ENCODE results near the gene MYL3. TPM values are rescaled to one million over a fixed set of nuclear protein-coding genes. Genes with fewer than 3 reads are reported as not detected.

MYL3 gene
- total RNA-seq, 3 donors from 2014 or later, result 5.9 to 8.5 (median 6.2) TPM

DNA sequence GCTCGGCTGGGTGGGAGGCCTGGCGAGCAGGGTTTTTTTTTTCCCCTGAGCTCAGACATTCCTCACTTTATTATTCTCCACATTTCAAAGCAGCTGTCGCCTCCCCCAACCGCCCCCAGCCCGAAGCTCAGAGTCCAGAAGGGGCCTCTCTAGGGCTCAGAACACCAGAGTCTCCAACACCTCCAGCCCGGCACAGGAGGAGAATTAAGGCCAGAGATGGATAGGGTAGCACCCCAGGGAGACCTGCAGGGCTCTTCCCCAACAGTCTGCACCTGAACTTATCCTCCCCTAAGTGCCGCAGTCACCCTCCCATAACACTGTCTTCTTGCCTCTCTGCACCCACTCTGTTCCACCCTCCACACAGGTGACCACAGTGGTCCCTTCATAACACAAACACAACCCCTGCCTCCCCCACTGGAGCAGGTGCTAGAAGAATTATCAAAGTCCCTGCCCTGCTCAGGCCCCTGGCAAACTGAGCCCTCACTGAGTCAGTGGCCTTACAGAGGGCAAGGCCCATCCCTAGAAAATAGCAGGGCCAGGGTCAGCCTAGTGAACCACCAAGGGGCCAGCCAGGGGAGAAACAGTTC, 14.1 kb downstream of the MYL3 start:
- intact Hi-C loops (cut with DNase I; ENCODE audit: low total_unique reads), result no loop called here
- H3K4me1 ChIP-seq, result peaks cover 0 to 7% of the 10 kb centered on the region in 2 donors
- TF ChIP-seq POLR2AphosphoS5 (IDR thresholded peaks at IDR 0.05), result no peak
- TF ChIP-seq, protein P1, sequence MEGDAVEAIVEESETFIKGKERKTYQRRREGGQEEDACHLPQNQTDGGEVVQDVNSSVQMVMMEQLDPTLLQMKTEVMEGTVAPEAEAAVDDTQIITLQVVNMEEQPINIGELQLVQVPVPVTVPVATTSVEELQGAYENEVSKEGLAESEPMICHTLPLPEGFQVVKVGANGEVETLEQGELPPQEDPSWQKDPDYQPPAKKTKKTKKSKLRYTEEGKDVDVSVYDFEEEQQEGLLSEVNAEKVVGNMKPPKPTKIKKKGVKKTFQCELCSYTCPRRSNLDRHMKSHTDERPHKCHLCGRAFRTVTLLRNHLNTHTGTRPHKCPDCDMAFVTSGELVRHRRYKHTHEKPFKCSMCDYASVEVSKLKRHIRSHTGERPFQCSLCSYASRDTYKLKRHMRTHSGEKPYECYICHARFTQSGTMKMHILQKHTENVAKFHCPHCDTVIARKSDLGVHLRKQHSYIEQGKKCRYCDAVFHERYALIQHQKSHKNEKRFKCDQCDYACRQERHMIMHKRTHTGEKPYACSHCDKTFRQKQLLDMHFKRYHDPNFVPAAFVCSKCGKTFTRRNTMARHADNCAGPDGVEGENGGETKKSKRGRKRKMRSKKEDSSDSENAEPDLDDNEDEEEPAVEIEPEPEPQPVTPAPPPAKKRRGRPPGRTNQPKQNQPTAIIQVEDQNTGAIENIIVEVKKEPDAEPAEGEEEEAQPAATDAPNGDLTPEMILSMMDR (IDR thresholded peaks at IDR 0.05), result no peak
- no peak for TF ChIP-seq POLR2A (IDR thresholded peaks at IDR 0.05)
- DNase-seq (ENCODE audit: low spot score in 2 of 2), result peak; percentile 10 to 36
- H3K27ac ChIP-seq, result peak overlapping the region in 1 of 2 donors; percentile 19
- no peaks in the 10 kb centered on the region for H3K36me3 ChIP-seq
- no peaks in the 10 kb centered on the region for H3K27me3 ChIP-seq
- no peaks in the 10 kb centered on the region for H3K9me3 ChIP-seq
- no peak overlapping the region for H3K4me3 ChIP-seq

DNA sequence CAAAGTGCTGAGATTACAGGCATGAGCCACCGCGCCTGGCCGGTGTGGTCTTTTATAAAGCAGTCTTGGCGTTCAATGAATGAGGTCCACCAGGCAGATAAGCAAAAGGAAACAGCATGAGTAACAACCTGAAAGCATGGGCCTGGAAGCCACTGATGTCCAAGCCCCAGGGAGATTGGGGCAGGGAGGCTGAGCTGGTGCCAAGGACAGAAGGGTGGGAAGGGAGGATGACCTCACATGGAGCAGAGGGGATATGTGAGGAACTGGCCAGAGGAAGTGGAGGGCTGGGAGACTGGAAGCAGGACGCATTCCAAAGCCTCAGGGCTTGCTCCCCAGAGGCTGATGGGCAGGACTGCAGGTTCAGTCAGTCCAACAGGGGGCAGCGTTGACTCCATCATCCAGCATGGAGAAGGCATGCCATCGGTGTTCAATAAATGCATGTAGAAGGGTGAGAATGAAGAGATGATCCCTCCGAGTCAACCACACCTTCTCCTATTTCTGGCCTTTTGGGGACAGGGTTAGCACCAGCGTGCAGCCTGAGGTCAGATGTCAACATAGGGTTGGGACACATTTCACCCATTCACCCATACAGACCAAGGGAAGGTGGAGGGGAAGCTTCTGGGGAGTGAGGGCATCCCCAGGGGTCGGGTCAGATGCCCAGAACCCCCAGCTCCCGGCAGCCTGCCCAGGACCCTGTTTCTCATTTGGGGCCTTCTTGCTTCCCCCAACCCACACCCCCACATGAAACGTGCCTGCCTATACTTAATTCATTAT, 14.8 kb downstream of the MYL3 start:
- intact Hi-C loops (cut with DNase I; ENCODE audit: low total_unique reads), result no loop called here
- H3K27ac ChIP-seq, result no peak overlapping the region
- H3K4me1 ChIP-seq, result peaks cover 0 to 7% of the 10 kb centered on the region in 2 donors
- H3K9me3 ChIP-seq, result no peaks in the 10 kb centered on the region
- H3K4me3 ChIP-seq, result no peak overlapping the region
- no peaks in the 10 kb centered on the region for H3K36me3 ChIP-seq
- no peak for DNase-seq (ENCODE audit: low spot score in 2 of 2)
- no peaks in the 10 kb centered on the region for H3K27me3 ChIP-seq
- TF ChIP-seq POLR2A (IDR thresholded peaks at IDR 0.05), result no peak
- no peak for TF ChIP-seq POLR2AphosphoS5 (IDR thresholded peaks at IDR 0.05)
- TF ChIP-seq, protein P1 (IDR thresholded peaks at IDR 0.05), result no peak

DNA sequence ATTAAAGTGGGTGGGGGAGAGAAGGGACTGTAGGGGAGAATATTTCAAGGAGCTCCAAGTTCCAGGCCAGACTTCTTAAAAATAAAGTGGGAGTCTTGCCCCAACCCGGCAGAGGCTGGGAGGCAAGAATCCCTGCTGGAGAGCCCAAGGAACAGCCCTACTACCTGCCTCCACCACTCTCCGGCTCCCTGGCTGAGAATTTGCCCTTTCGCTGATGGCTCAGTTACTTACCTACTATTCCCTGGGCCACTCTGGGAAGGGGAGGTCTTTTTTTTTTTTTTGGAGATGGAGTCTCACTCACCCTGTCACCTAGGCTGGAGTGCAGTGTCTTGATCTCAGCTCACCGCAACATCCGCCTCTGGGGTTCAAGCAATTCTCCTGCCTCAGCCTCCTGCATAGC, 15.5 kb downstream of the MYL3 start:
- H3K36me3 ChIP-seq, result no peaks in the 10 kb centered on the region
- no peaks in the 10 kb centered on the region for H3K9me3 ChIP-seq
- H3K4me3 ChIP-seq, result no peak overlapping the region
- peaks cover 0 to 7% of the 10 kb centered on the region in 2 donors for H3K4me1 ChIP-seq
- TF ChIP-seq POLR2AphosphoS5 (IDR thresholded peaks at IDR 0.05), result no peak
- no peak for TF ChIP-seq POLR2A (IDR thresholded peaks at IDR 0.05)
- TF ChIP-seq, protein P1 (IDR thresholded peaks at IDR 0.05), result no peak
- no peak for DNase-seq (ENCODE audit: low spot score in 2 of 2)
- no peak overlapping the region for H3K27ac ChIP-seq
- no peaks in the 10 kb centered on the region for H3K27me3 ChIP-seq
- intact Hi-C loops (cut with DNase I; ENCODE audit: low total_unique reads), result no loop called here

DNA sequence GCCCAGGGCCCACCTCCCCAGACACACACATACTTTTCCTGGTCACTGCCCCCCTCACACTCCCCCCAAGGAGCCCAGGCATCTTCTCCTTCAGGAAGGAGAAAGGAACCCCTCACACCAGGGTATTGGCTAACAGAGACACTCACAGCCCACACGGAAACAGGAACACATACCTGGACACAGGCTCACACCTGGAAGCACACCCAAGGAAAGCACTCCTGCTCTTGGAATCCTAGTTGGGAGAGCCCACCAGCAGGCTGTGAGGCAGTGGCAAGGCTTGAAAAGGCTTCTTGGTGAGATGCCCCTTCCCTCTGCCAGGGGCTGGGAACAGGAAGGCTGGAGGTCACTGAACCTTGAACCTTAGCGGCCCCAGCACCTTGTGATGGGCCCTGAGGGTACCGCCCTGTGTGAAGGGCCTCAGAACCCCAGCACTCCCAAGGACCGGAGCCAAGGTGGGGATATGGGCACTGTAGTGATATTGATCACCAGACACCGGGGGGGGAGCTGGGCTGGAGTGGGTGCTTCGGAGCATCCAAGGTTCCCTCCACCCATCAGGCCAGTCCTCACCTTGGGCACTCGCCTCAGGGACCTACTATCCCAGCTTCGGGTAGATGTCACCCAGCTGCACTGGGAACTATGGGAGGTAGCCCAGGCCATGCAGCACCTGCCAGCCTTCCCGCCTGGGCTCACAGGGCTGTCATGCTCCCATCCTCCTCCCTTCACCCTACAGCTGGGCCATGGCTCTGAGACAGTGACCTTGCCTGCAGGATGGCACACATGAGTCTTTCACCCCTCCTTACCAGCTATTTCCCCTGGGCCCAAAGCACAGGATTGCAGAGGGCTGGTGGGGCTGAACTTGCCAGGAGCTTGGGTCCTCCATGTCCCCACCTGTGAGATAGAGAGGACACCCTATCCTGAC, 16.4 kb downstream of the MYL3 start:
- TF ChIP-seq, protein P1 (IDR thresholded peaks at IDR 0.05), result no peak
- no peak for TF ChIP-seq POLR2A (IDR thresholded peaks at IDR 0.05)
- Histone ChIP-seq H3K4me3 (peak overlapping the region; percentile 46 to 64 (median 62)), H3K27me3 (no peaks in the 10 kb centered on the region), H3K9me3 (no peaks in the 10 kb centered on the region), H3K36me3 (no peaks in the 10 kb centered on the region), H3K27ac (peak overlapping the region; percentile 86 to 93), H3K4me1 (peaks cover 0 to 7% of the 10 kb centered on the region in 2 donors)
- intact Hi-C loops (cut with DNase I; ENCODE audit: low total_unique reads), result no loop called here
- no peak for DNase-seq (ENCODE audit: low spot score in 2 of 2)

All from breast epithelium (tissue), 4 donors.